Esophagus muscularis mucosa (tissue), 4 donors: ENCODE results near the gene CUL4A.

ENCODE experiments used
- EP300 ChIP-seq: sonication (generic); formaldehyde crosslinking; IDR thresholded peaks from one replicate; pipeline ENCODE4 v1.6.1; 2017; ENCODE audit warnings: antibody characterized with exemption
- POLR2A ChIP-seq: fragments of 450-650 bp; IDR thresholded peaks from one replicate; pipeline ENCODE4 v1.6.1; 2017; ENCODE audit warnings: antibody characterized with exemption, moderate library complexity, mild to moderate bottlenecking, low read depth
- POLR2AphosphoS5 ChIP-seq, 2 donors: sonication (generic); formaldehyde crosslinking; IDR thresholded peaks; one replicate each; pipeline ENCODE4 v1.6.1; 2017; ENCODE audit warnings: antibody characterized with exemption in 2 of 2
- TF ChIP-seq, protein P1 (sequence below), 3 experiments: fragments of 200-600 bp in 2 of 3; fragments of 450-650 bp in 1 of 3; sonication (generic) in 2 of 3; IDR thresholded peaks; one replicate each; pipeline ENCODE4 v1.5.1; 2017 to 2019; ENCODE audit warnings: antibody characterized with exemption in 3 of 3, mild to moderate bottlenecking in 2 of 3, moderate library complexity in 1 of 3

DNA sequence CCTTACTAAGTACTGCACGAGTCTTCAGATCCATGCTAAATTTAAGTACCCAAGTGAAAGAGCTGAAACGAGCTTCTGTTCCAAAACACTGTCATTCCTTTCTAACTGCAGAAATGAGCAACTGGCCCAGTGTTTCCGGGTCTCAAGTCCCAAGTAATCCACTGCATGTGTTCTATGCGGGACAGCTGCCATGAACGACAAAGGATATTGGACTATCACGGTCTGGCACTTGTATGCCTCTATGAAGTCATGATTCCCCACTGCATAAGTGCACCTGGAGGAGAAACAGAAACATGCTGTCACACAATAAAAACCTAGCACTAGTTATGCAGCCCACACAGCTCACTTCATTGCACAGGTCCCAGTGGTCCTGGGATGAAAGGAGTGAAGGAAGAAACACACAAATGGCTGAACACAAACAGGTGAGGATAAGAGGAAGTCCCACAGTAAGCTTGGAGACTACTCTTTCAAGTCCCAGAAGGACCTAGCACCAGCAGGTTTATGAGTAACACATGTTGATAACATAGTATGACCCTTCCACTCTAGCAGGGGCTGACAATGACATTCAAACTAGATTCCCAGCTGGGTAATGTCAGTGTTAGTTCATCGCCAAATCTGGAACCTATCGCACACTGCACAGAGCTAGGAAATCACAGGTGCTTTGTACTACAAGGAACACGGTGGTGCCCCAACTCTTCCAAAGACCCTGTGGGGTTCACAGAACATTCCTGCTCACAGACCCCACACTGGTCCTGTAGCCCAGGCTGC lies 12.3 kb upstream of the CUL4A start:
- TF ChIP-seq, protein P1, sequence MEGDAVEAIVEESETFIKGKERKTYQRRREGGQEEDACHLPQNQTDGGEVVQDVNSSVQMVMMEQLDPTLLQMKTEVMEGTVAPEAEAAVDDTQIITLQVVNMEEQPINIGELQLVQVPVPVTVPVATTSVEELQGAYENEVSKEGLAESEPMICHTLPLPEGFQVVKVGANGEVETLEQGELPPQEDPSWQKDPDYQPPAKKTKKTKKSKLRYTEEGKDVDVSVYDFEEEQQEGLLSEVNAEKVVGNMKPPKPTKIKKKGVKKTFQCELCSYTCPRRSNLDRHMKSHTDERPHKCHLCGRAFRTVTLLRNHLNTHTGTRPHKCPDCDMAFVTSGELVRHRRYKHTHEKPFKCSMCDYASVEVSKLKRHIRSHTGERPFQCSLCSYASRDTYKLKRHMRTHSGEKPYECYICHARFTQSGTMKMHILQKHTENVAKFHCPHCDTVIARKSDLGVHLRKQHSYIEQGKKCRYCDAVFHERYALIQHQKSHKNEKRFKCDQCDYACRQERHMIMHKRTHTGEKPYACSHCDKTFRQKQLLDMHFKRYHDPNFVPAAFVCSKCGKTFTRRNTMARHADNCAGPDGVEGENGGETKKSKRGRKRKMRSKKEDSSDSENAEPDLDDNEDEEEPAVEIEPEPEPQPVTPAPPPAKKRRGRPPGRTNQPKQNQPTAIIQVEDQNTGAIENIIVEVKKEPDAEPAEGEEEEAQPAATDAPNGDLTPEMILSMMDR (IDR thresholded peaks at IDR 0.05), result no peak
- no peak for TF ChIP-seq EP300
- no peak for TF ChIP-seq POLR2AphosphoS5 (IDR thresholded peaks at IDR 0.05)
- no peak for TF ChIP-seq POLR2A
